HG03460 (cell line): ENCODE results near the gene IFITM2.
"Not testable (repeated sequence)": the region's sequence is repeated elsewhere in the genome, so short reads cannot be mapped to it uniquely, and the experiment has no call there.

ENCODE experiments used
- ATAC-seq: cut with Tn5 transposase; IDR thresholded peaks from one replicate; pipeline ENCODE4 v1.9.1; 2021; ENCODE audit not compliant: unreplicated experiment

IFITM2 gene

DNA sequence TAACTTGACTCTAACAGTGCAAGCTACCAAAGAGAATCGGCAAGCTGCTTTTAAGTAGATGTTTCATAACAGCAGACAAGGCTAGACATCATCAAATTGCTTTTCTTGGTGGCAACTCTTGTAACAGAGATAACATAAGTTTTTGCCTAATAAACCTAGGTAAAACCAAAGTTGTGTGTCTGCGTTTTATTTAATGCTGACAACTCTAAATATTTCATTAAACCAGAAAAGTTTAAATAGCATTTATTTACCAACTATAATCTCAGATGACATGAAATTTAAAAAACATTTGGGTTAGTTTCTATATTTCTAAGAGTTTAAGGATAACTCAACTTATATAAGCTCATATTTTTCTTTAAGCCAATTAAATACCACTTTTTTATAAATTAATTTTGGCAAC is 32.3 kb downstream of the IFITM2 start:
- no peak for ATAC-seq

DNA sequence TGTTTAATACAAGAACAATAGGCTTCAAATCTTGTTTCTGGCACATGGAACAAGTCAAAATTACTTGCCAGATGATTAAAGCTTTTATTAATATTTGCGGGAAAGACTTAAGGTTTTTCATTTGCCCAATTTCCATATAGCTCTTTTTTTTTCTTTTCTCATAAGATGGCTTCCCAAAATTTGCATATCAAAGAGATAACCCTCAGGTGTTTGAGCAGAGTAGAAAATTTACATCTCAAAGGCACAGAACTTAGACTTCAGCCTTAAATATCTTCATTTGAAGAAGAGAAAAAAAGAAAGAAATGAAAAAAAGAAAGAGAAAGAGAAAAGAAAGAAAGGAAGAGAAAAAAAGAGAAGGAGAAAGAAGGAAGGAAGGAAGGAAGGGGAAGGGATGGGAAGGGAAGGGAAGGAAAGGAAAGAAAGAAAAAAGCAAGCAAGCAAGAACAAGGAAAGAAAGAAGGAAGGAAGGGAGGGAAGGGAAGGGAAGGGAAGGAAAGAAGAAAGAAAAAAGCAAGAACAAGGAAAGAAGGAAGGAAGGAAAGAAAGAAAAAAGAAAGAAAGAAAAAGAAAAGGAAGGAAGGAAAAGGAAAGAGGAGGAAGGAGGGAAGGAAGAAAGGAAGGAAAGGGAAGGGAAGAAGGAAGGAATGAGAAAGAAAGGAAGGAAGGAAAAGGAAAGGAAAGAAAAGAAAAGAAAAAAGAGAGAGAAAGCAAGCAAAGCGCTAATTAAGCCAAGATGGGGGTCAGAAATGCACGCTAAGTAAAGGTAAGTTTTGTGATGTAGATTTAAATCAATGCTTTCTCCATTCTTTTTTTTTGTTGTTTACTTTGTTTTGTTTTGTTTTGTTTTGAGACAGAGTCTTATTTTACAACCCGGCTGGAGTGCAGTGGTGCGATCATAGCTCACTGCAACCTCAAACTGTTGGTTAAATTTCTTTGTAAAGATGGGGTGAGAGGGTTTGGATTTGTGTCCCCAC is 33.2 kb downstream of the IFITM2 start:
- ATAC-seq: no peak

DNA sequence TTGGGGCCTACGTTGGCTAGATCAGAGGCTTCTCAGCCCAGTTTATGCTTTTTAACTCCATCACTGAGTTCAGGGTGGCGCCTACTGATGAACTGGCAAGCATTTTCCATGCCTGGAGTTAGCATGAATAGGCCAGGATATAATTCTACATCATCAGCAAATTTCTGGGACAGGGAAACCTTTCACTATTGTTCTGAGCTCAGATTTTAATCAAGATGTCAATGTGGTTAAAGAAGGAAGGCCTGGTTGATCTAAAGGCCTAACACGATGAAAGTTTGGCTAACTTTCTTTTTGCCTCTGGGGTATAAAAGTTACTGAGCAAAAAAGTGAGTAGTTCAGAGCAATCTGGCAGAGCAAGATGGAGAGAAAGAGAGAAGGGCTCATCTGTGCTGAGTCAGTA is 34.7 kb downstream of the IFITM2 start:
- no peak for ATAC-seq

DNA sequence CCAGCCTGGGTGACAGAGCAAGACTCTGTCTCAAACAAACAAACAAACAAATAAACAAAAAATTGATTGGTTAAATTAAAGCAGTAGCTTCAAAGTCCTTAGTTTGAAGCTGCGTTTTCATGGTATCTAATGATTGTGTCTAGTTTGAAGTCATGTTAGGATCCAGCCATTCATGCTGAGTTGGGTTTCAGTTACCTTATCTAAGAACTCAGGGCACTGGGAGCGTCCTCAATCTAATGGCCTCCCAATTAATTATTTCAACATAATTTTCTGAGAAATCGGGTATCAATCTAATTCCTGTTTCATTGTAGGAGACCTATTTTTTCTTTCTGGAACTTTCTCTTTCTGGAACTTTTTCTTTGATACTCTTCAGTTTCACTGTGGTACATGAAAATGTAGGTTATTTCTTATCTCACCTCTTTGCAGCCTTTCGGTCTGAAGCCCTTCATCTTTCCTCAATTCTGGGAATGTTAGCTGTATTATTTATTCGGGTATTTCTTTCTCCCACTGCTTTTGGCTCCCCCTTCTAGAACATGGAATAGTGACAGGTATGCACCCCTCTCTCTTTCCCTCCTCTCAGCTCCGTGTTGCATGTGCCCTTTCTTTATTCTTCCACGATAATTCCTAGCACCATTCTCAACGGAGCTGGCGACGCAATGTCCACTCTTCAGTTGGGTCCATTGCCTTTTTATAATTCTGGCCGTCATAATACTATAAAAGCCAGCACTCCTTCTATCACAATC is 37.4 kb downstream of the IFITM2 start:
- ATAC-seq: no peak

DNA sequence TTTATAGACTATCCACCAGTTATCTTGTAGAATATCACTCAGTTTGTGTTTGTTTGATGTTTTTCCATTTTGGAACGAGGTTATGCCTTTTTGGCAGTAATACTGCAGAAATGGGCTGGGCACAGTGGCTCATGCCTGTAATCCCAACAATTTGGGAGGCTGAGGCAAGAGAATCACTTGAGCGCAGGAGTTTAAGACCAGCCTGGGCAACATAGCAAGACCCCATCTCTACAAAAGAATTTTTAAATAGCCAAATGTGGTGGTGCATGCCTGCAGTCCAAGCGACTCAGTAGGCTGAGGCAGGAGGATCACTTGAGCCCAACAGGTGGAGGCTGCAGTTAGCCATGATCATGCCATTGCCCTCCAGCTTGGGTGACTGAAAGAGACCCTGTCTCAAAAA is 38.9 kb downstream of the IFITM2 start:
- ATAC-seq: no peak

DNA sequence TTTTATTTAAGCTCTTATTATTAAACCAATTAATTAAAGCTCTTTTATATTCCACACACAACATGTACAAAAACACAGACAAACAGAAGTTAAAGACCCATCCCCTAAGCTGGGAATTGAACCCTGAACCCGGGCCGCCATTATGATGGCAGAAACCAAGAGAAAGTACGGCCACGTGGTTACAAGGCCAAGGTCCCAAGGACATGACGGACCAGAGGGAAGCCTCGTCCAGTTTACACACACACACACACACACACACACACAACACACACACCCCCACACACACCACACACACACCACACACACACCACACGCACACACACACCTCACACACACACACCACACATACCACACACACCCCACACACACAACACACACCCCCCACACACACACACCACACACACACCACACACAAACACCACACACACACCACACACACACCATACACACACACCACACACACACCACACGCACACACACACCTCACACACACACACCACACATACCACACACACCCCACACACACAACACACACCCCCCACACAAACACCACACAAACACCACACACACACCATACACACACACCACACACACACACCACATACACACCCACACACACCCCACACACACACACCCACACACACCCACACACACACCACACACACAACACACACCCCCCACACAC is 41.8 kb downstream of the IFITM2 start:
- ATAC-seq: not testable (repeated sequence)

DNA sequence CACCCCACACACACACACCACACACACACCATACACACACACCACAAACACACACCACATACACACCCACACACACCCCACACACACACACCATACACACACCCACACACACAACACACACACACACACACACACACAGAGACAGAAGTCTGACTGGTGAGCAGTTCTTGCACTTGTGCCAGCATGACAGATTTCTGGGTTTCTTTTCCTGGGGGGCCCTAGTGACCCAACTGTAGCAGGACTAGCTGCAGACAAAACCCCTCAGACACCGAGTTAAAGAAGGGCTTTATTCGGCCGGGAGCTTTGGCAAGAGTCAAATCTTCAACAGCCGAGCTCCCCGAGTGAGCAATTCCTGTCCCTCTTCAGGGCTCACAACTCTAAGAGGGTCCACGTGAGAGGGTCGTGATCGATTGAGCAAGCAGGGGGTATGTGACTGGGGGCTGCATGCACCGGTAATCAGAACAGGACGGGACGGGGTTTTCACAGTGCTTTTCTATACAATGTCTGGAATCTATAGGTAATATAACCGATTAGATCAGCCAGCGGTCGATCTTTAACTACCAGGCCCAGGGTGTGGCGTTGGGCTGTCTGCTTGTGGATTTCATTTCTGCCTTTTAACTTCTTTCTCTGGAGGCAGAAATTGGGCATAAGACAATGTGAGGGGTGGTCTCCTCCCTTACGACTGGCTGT is 42.6 kb downstream of the IFITM2 start:
- peak; percentile 28 for ATAC-seq

DNA sequence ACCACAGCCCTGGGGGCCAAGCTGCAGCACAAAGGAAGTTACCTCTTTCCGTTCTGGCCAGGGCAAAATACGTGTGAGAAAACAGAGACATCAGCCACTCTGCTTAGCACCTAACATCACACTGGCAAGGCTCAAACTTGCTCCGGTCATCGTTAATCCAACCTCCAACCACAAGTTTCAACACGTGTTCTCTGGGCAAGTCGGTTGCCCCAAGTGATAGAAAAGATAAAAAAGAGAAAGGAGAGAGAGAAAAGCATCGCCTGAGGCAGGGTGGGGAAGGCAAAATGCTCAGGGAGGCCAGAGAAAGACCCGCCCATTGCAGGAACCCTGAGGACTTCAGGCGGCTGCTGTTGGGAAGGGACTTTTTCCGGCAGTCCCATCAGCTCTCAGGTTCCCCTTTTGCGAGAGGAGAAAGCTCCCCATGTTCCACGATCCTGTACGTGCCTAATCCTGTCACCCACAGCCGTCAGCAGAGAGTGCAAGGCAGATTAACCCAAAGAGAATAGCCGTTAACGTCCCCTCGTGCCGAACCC is 43.2 kb downstream of the IFITM2 start:
- ATAC-seq: peak; percentile 49

DNA sequence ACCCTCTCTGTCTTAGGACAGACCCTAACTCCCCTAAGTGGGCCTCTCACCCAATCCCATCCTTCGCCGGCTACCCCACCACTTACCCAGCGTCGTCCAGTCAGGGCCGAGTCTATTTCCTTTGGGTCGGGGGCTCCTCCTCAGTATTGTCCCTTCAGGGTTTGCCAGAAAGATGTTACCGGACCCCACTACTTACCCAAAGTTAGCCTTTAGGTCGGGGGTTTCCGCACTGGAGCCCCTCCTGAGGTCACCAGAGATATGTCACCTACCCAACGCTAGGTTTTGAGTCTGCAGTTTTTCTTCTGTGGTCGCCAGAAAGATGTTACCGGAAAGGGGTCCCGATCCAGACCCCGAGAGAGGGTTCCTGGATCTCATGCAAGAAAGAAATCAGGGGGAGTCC is 43.8 kb downstream of the IFITM2 start:
- ATAC-seq: no peak

DNA sequence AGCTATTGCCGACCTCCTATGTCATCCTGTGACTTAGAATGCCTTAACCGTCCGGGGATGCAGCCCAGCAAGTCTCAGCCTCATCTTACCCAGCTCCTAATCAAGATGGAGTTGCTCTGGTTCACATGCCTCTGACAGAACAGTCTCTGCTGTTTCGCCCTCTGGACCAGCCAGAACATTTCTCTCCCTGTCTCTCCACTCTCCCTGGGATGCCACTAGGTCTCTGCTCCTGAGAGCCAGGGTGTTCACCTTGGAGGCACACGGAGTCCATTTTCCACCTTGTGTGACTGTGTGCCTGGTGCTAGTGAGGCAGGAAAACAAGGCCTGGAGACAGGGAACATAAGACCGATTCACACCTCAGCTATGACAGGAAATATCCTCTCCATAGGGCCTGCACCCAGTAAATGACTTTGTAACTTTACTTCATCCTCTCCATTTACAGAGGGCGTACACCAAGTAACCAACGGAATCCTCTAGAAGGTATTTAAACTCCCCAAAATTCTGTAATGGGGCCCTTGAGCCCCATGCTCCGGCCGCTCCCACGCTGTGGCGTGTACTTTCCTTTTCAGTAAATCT is 44.9 kb downstream of the IFITM2 start:
- no peak for ATAC-seq

DNA sequence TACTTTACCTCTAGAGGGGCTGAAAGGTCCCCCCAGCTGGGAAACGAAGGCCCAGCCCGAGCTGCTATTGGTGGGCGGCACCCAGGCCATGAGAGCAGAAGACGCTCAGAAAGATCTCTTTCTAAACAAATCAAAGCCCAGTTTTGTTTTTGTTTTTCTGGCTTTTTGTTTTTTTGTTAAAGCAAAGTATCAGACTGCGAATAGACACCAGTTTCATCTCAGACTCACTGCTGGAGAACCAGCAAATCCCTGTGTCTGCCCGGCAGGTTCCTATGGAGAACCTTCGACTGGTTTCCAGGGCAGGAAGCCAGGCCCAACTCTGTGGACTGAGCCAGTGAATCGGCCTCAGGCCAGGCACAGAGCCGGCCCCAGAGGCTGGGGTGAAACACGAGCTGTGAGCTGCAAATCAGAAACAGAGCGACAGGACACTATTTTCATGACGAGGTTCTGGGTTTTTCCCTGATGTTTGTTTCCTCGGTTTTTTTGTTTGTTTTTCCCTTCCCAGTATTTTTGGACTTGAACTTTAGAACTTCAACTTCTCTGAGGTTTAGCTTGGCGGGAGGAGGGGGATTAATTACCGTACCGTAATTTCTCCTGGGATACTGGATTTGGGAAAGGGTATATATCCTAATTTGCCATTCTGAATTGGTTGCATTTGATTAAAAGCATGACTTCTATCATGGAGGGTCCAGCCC is 45.7 kb downstream of the IFITM2 start:
- no peak for ATAC-seq

DNA sequence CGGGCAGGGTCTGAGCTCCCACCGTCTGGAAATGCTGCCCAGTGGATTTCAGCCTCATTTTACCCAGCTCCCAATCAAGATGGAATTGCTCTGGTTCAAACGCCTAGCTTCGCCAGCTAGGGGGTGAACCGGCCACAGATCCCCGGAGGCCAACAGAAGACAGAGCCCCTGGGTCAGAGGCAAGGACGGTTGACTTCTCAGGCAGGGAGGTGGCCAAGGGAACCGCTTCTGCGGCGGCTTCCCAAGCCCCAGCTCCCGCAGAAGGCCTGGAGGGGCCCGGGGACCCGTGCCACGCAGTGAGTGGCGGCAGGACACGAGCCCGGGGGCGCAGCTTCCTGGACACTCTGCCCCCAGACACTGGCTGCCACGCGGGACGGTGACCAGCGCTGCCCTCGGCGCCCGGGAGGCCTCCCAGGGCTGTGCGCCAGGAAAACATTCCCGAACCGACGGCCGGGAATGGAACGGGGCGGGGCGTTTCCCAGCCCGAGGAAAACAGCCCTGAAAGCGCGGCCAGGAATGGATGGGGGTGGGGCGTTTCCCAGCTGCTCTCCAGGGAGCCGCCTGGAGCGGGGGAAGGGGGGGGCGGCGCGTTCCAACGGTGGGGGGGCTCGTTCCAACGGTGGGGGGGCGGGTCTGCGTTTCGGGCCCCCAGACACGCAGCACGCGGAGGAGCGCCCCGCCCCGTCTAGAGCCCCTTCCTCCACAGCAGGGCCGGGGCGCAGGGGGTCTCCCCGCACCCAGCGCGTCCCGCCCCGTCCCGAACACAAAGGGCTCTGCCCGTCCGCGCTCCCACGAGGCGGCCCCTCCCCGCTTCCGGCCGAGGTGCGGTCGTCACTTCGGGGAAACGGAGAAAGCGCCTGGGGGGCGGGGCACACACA is 48.2 kb downstream of the IFITM2 start:
- ATAC-seq: peak; percentile 71

DNA sequence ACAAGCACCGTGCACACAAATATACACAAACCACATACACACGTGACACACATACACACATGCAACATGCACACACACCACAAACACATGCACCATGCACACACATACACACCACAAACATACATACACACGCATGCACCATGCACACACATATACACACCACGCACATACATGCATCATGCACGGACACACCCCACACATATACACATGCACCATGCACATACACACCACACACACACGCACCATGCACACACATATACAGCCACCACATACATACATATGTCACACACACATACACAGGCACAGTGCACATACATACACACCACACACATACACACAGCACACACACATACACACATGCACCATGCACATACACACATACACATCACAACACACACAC is 49.0 kb downstream of the IFITM2 start:
- ATAC-seq: no peak

DNA sequence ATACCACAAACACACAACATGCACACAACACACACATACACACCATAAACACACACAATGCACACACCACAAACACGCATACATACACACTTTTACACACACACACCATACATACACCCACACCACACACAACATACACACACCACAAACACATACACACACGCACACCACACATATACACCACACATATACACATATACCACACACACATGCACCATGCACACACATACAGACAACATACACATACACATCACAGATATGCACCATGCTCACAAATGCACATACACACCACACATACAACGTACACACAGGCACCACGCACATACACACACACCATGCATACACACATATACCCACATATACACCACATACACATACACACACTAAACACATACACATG is 50.0 kb downstream of the IFITM2 start:
- no peak for ATAC-seq

DNA sequence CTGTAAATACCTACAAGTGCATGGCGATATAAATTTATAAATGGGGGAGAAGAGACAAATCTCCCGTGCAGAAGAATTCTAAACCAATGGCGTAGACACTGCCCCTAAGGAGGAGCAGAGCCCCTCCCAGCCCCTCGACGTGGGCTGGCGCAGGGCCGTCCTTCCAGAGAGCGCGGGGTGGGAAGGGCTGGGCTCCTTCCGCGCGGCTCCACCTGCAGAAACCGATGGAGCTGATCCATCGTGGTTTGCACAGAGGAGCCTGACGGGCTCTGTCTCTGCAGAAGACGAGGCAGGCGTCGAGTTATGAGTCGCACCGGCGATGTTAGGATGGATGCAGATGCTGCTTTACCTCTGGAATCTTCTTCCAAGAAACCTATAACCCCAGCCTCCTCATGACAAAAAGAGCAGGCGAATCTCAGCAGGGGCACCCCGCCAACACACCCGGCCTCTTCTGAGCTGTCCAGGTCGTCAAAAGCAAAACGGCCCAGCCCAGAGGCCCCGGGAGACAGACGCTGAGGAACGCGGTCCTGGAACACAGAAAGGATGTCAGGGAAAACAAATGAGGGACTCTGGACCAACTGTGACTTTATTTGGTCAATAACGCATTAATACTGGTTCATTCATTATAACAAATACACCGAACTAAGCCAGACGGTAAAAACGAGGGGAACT is 50.6 kb downstream of the IFITM2 start:
- ATAC-seq: no peak
